HG02981 (cell line): ENCODE measurements around the gene FBXW12.

Experiments used
- ATAC-seq: cut with Tn5 transposase; IDR thresholded peaks from one replicate; pipeline ENCODE4 v1.9.1; 2021; ENCODE audit warnings: mild to moderate bottlenecking, moderate library complexity; ENCODE audit not compliant: unreplicated experiment

FBXW12 gene

GRCh38 chr3:48406443-48407431 is 34.7 kb downstream of the FBXW12 start:
- no peak for ATAC-seq

GRCh38 chr3:48407542-48408099 is 35.6 kb downstream of the FBXW12 start:
- ATAC-seq: no peak

- no peak for ATAC-seq
These were observed 36.8 kb downstream of the FBXW12 start for GRCh38 chr3:48408823-48409281.

GRCh38 chr3:48409291-48410201 is 37.5 kb downstream of the FBXW12 start:
- no peak for ATAC-seq

GRCh38 chr3:48410205-48411040 is 38.4 kb downstream of the FBXW12 start:
- ATAC-seq: no peak

GRCh38 chr3:48411041-48411588 is 39.1 kb downstream of the FBXW12 start:
- no peak for ATAC-seq

GRCh38 chr3:48411606-48412374 is 39.8 kb downstream of the FBXW12 start:
- ATAC-seq: no peak

GRCh38 chr3:48412375-48413001 is 40.5 kb downstream of the FBXW12 start:
- no peak for ATAC-seq

- no peak for ATAC-seq
These were observed 41.1 kb downstream of the FBXW12 start for GRCh38 chr3:48413086-48413485.

GRCh38 chr3:48413611-48414010 is 41.6 kb downstream of the FBXW12 start:
- ATAC-seq: no peak

GRCh38 chr3:48414376-48415250 is 42.6 kb downstream of the FBXW12 start:
- ATAC-seq: no peak

- ATAC-seq: no peak
These were observed 43.4 kb downstream of the FBXW12 start for GRCh38 chr3:48415251-48415953.

- no peak for ATAC-seq
These were observed 44.1 kb downstream of the FBXW12 start for GRCh38 chr3:48416091-48416505.

- no peak for ATAC-seq
These were observed 44.5 kb downstream of the FBXW12 start for GRCh38 chr3:48416546-48416945.

- no peak for ATAC-seq
These were observed 45.6 kb downstream of the FBXW12 start for GRCh38 chr3:48417529-48418108.

- ATAC-seq: no peak
These were observed 46.1 kb downstream of the FBXW12 start for GRCh38 chr3:48418140-48418539.

GRCh38 chr3:48418651-48419050 is 46.6 kb downstream of the FBXW12 start:
- ATAC-seq: no peak
